Keratinocyte (primary cell): ENCODE data around the gene GPX4.

ENCODE experiments used
- EZH2 ChIP-seq: IDR thresholded peaks from one replicate; pipeline ENCODE4 v1.6.1; 2012; ENCODE audit warnings: inconsistent platforms, mild to moderate bottlenecking, low read length, moderate library complexity
- TF ChIP-seq, protein P1 (sequence below), 3 experiments: IDR thresholded peaks in 1 of 3; conservative IDR thresholded peaks in 1 of 3; optimal IDR thresholded peaks in 1 of 3; 2 replicates in 2 of 3; 3 replicates in 1 of 3; pipeline versions ENCODE3 to v1.5.1; 2011; ENCODE audit warnings: low read length in 3 of 3, mild to moderate bottlenecking in 3 of 3, moderate library complexity in 2 of 3, control low read depth in 1 of 3, inconsistent platforms in 1 of 3; ENCODE audit not compliant: insufficient read depth in 2 of 3; ENCODE audit errors: extremely low read depth in 1 of 3

DNA sequence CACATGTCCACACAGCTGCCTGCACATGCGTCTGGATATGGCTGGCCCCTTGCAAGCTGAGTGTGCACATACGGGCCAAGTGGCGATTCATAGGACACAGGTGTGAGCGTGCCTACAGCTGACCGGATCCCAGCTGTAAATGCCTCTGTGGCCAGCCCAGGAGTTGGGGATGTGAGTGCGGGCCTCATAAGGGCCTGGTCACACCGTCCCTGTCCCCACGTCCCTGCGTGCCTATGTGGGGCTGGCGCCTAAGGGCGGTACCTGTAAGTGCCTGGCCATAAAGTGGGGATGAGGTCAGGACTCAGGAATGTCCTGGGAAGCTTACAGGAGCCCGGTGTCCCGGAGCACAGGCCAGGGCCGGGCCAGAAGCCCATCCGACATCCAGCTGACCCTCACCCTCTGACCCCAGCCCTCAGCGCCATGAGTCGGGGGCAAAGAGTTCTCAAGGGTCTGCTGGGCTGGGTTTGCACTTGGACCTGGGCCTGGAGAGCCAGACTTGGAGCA is 38.1 kb upstream of the GPX4 start:
- TF ChIP-seq, protein P1, sequence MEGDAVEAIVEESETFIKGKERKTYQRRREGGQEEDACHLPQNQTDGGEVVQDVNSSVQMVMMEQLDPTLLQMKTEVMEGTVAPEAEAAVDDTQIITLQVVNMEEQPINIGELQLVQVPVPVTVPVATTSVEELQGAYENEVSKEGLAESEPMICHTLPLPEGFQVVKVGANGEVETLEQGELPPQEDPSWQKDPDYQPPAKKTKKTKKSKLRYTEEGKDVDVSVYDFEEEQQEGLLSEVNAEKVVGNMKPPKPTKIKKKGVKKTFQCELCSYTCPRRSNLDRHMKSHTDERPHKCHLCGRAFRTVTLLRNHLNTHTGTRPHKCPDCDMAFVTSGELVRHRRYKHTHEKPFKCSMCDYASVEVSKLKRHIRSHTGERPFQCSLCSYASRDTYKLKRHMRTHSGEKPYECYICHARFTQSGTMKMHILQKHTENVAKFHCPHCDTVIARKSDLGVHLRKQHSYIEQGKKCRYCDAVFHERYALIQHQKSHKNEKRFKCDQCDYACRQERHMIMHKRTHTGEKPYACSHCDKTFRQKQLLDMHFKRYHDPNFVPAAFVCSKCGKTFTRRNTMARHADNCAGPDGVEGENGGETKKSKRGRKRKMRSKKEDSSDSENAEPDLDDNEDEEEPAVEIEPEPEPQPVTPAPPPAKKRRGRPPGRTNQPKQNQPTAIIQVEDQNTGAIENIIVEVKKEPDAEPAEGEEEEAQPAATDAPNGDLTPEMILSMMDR (optimal IDR thresholded peaks at IDR 0.05 in 1 of 3, IDR thresholded peaks at IDR 0.05 in 1 of 3, conservative IDR thresholded peaks at IDR 0.05 in 1 of 3; ENCODE audit: extremely low read depth in 1 of 3, insufficient read depth in 2 of 3, low read length in 3 of 3) = no peak
- no peak for TF ChIP-seq EZH2
